ENCODE measurements around the gene GNA12.

- TF ChIP-seq TAF1 (IDR thresholded peaks at IDR 0.05; ENCODE audit: low read depth, low read length) (no peak), POLR2A (IDR thresholded peaks at IDR 0.05; ENCODE audit: low read depth, low read length) (no peak), POLR2AphosphoS5 (IDR thresholded peaks at IDR 0.05; ENCODE audit: low read depth, low read length) (no peak), SPI1 (IDR thresholded peaks at IDR 0.05; ENCODE audit: low read depth, low read length) (no peak), PAX5 (IDR thresholded peaks at IDR 0.05; ENCODE audit: insufficient read depth, low read length, severe bottlenecking) (no peak), POU2F2 (IDR thresholded peaks at IDR 0.05; ENCODE audit: low read depth, low read length) (no peak)
Observed at GRCh38 chr7:2859952-2860351, 15.8 kb upstream of the GNA12 start.

All from GM12891 (cell line).